ENCODE results near the gene EPHB1. TPM values are rescaled to one million over a fixed set of nuclear protein-coding genes. Genes with fewer than 3 reads are reported as not detected.

EPHB1 gene
- total RNA-seq, 2 donors from 2014 or later: 1.3 to 3.5 TPM

- no peak overlapping the region for H3K27ac Mint-ChIP-seq
- H3K27me3 Mint-ChIP-seq: peaks cover 10% of the 10 kb centered on the region
- no peaks in the 10 kb centered on the region for H3K9me3 ChIP-seq (ENCODE audit: control insufficient read depth, low read length, poor library complexity, severe bottlenecking)
- no peak overlapping the region for H3K4me3 Mint-ChIP-seq
- DNase-seq (no peak), ATAC-seq (no peak)
- H3K36me3 Mint-ChIP-seq (ENCODE audit: low read depth): no peaks in the 10 kb centered on the region
- H3K4me1 Mint-ChIP-seq: no peaks in the 10 kb centered on the region
Observed at GRCh38 chr3:135268941-135269532, 474.0 kb downstream of the EPHB1 start.

DNA sequence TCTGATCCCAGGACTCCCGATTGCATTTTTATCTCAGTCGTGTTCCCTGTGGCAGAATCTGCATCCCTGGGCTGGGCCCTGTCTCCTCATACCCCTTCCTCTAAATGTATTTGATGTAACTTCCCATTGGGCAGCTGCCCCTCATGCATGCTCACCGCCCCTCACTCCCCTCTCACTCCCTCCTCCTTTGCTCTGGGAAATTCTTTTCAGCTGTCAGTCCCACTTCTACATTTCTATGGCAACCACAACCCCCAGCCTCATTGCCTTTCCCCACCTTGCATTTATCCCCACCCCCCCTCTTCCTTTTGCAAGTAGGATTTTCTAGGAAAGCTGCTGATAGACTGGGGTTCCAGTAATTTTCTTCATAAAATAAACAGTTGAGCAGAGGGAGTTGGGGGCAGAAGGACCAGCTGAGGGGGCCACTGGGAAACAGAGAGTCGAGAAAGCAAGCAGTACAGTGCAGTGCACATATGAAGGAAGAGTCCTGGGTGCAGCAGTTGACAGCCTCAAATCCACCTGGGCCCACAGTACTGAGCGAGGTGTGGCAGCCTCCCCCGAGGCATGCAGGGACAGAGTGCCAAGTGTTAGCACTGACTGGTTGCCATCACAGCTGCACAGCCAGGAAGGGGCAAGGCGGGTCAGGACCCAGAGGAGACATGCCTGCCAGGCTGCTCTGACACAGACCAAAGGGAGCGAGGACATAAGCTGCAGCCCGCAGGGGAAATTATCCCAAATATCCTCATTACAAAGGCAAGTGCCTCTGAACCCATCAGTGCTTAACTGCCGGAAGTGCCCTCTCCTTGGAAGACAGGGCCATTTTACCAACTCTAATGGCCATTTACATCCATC lies 476.3 kb downstream of the EPHB1 start:
- Mint-ChIP-seq H3K36me3 (ENCODE audit: low read depth) (no peaks in the 10 kb centered on the region), H3K4me1 (no peaks in the 10 kb centered on the region), H3K27me3 (peaks cover 10% of the 10 kb centered on the region), H3K27ac (no peak overlapping the region), H3K4me3 (no peak overlapping the region)
- ATAC-seq (no peak), DNase-seq (no peak)
- H3K9me3 ChIP-seq (ENCODE audit: control insufficient read depth, low read length, poor library complexity, severe bottlenecking): no peaks in the 10 kb centered on the region

- DNase-seq (no peak), ATAC-seq (no peak)
- peaks cover 10% of the 10 kb centered on the region for H3K27me3 Mint-ChIP-seq
- no peaks in the 10 kb centered on the region for H3K36me3 Mint-ChIP-seq (ENCODE audit: low read depth)
- no peak overlapping the region for H3K4me3 Mint-ChIP-seq
- H3K27ac Mint-ChIP-seq: no peak overlapping the region
- no peaks in the 10 kb centered on the region for H3K4me1 Mint-ChIP-seq
- no peaks in the 10 kb centered on the region for H3K9me3 ChIP-seq (ENCODE audit: control insufficient read depth, low read length, poor library complexity, severe bottlenecking)
Observed at GRCh38 chr3:135272026-135272669, 477.1 kb downstream of the EPHB1 start.

DNA sequence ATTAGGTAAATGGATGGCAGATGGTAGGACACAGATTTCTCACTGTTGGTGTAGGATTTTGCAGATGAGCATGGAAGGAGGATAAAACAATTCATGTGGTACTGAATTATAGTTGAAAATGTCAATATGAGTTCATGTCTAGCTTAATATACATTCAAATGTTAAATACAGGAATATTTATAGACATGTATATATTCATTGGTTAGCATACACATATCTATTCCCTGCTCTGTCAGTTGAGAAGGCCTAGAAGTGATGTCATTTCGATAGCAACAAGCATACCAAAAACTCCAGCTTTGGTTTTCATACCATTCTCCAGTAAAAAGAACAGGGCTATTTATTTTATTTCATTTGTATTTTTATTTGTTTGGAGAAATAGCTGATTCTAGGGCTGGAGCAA lies 497.1 kb downstream of the EPHB1 start:
- no peaks in the 10 kb centered on the region for H3K4me1 Mint-ChIP-seq
- DNase-seq (no peak), ATAC-seq (no peak)
- no peak overlapping the region for H3K27ac Mint-ChIP-seq
- no peak overlapping the region for H3K4me3 Mint-ChIP-seq
- H3K36me3 Mint-ChIP-seq (ENCODE audit: low read depth): no peaks in the 10 kb centered on the region
- no peaks in the 10 kb centered on the region for H3K9me3 ChIP-seq (ENCODE audit: control insufficient read depth, low read length, poor library complexity, severe bottlenecking)
- no peaks in the 10 kb centered on the region for H3K27me3 Mint-ChIP-seq

GRCh38 chr3:135301670-135302069 lies 506.6 kb downstream of the EPHB1 start:
- H3K9me3 ChIP-seq (ENCODE audit: control insufficient read depth, low read length, poor library complexity, severe bottlenecking): no peaks in the 10 kb centered on the region
- no peak overlapping the region for H3K4me3 Mint-ChIP-seq
- no peaks in the 10 kb centered on the region for H3K27me3 Mint-ChIP-seq
- no peak for ATAC-seq
- no peak for DNase-seq
- no peak overlapping the region for H3K27ac Mint-ChIP-seq
- no peaks in the 10 kb centered on the region for H3K4me1 Mint-ChIP-seq
- no peaks in the 10 kb centered on the region for H3K36me3 Mint-ChIP-seq (ENCODE audit: low read depth)

DNA sequence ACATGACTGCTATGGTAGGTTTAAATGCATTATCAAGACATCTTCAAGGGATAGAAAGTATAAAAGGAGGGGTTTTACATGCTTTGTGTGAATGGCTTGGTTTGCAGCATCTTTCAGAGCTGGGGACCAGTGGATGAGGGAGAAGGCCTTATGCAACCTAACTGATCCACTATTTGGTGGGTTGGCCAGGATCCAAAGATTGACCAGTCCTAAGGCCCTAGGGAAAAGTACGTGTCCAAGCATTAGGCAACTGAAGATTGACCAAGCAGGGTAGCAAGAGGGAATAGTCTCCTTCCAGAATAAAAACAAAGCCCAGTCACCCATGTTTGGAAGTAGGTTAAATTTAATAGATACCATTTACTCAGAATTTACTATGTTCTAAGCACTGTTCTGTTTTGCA lies 509.3 kb downstream of the EPHB1 start:
- Mint-ChIP-seq H3K36me3 (ENCODE audit: low read depth) (no peaks in the 10 kb centered on the region), H3K27ac (no peak overlapping the region), H3K27me3 (no peaks in the 10 kb centered on the region), H3K4me1 (no peaks in the 10 kb centered on the region), H3K4me3 (no peak overlapping the region)
- ATAC-seq (no peak), DNase-seq (no peak)
- no peaks in the 10 kb centered on the region for H3K9me3 ChIP-seq (ENCODE audit: control insufficient read depth, low read length, poor library complexity, severe bottlenecking)

Other genes starting within 250 kb of the EPHB1 start
- gene KY, start 144.2 kb upstream of the EPHB1 start, total RNA-seq: not detected